ENCODE data around the gene GDF15.

The GDF15 gene

GRCh38 chr19:18433015-18433691, 47.2 kb downstream of the GDF15 start:
- DNase-seq = no peak

DNA sequence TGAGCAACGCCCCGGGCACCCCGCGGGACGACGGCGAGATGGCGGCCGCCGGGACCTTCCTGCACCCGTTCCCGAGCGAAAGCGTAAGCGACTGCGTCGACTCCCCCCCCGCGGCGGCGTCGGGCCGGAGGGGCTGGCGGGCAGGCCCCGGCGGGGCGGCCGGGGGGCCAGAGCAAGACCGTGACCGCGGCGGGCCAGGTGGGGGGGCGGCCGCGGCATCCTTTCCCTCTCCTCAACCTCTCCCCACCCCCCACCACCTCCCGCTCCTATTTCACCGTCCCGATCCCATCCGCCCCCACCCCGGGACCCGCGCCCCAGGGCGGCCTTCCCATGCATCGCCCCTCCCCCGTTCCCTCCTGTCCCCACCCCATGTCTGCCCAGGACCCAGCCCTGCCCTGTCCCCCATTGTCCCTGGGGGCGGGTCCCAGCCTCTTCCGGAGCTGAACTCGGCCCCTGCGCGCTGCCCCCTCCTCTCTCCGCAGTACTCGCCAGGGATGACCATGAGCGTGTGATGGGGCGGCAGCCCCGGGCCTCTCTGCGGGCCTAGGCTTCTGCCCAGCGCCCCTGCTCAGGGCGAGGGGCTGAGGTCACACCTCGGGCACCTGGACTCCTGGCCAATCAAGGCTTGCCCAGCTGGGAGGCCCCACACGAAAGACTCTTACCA, 47.9 kb downstream of the GDF15 start:
- no peak for DNase-seq

- no peak for DNase-seq
These were observed 48.6 kb downstream of the GDF15 start for GRCh38 chr19:18434411-18435175.

- DNase-seq = no peak
These were observed 49.4 kb downstream of the GDF15 start for GRCh38 chr19:18435178-18435841.

GRCh38 chr19:18435842-18436670, 50.1 kb downstream of the GDF15 start:
- DNase-seq = no peak

- no peak for DNase-seq
These were observed 50.9 kb downstream of the GDF15 start for GRCh38 chr19:18436671-18437490.

DNA sequence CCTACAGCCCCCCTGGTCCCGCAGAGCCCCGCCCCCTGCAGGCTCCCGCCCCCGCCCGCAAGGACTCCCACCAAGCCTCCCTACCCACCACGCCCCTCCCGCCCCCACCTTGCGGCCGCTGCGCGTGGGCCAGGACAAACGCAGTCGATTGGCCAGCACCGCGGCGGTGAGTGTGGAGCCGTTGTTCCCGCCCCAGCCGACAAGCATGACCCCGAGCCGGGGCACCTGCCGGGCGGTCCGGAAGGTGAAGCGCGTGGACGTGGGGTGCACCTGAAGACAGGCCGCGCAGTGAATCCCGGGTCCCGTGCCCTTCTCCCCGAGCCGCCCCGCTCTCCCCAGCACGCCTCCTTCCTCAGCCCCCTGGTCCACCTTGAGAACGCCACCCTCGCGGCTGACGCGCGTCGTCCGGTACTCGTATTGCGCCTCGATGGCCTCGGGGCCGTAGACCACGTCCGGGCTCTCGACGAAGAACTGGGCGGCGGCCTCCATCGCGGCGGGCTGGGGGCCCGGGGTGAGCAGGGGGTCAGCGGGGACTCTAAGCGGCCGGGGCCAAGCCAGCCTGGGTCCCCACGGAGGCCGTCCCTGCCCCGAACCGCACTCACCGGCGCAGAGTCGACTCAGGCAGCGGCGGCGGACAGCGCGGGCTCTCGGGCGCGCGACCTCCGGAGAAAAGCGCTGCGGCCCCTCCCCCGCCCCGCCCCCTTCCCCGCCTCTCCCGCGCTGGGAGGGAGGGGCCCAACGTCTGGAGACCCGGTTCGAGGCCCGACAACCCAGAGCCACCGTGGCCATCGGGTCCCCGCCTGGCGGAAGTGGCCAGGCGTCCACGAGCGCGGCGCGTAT, 51.8 kb downstream of the GDF15 start, which contains the start of gene ISYNA1:
Gene ISYNA1, minus strand, starts transcription at position 643 of the 840 bp plus-strand sequence. Its CDS starts 154 bp downstream, at position 489.
- no peak for DNase-seq

DNA sequence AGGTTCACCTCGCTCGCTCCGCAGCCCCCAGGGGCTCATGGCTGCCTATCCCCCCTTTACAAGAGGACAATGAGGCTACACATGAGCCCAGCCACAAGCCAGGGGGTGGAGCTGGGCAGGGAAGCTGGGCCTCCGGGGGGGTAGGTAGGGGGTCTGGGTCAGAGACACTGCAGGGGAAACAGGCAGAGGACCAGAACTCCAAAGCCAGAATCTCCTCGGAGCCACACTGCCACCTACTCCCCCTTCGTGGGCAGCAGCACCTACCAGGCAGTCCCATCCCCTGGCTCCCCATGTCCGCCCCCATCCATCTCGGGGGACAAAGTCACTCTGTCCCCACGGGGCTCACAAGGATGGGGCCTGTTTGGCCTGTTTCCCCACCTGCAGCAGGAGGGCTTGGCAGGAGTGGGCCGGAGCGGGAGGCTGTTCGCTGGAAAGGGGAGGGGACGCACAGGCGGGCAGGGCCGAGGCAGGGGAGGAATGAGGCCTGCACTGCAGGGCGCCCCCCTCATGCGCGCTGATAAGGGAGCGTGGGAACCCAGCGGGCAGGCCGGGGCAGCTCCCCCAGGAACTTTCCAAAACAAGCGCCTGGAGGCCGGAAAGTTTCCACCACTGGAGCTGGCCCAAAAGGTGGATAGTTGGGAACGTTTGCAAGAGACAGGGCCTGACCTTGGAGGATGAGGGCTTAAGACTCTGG, 52.5 kb downstream of the GDF15 start:
- peak; percentile 30 for DNase-seq

Data from DMS 273 treated with DMSO at 0.1 percent for 48 hours (cell line).